Ovary (tissue), 3 donors: Measurements from ENCODE around the gene GATB.

Experiments used
- CTCF ChIP-seq, 3 donors: fragments of 450-650 bp in 2 of 3; fragments of 200-600 bp in 1 of 3; IDR thresholded peaks; one replicate each; pipeline versions ENCODE4 v1.5.1 to v1.8.0; 2016 to 2022; ENCODE audit warnings: antibody characterized with exemption in 3 of 3, mild to moderate bottlenecking in 1 of 3
- POLR2A ChIP-seq: fragments of 450-650 bp; IDR thresholded peaks from one replicate; pipeline ENCODE4 v1.6.1; 2017; ENCODE audit warnings: antibody characterized with exemption, mild to moderate bottlenecking, moderate library complexity
- donor health status: DM: no; HTN: no; CAD: no.

- TF ChIP-seq CTCF (IDR thresholded peaks at IDR 0.05) (no peak), POLR2A (no peak)
Measured at GRCh38 chr4:151626228-151626627, 134.6 kb downstream of the GATB start.
